ENCODE measurements around the gene ARHGEF3.

The ARHGEF3 gene

DNA sequence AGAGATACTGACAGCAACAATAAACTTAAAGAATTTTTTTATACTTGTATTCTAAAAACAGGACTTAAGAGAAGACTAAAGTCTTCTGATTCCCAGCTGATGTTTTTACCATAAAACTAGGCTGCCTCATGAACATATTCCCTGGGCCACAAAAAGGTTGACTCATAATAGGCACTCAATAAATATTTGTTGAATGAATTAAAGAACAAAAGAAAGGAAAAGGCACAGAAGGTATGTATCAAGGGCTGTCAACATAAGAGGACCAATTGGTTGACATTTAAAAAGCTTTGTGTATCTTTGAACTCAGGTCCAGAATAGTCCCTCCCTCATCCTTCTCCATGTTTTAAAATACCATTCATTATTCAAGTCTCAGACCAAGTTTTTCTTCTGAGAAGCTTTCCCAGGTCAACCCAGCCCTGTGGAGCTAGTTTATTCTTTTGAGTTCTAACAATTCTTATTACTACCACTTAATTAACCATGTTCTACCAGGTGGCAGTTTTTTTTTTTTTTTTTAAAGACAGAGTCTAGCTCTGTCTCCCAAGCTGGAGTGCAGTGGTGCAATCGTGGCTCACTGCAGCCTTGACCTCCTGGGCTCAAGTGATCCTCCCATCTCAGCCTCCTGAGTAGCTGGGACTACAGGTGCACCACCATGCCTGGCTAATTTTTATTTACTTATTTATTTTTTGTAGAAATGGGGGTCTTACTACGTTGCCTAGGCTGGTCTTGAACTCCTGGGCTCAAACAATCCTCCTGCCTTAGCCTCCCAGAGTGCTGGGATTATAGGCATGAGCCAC is 17.5 kb upstream of the ARHGEF3 start:
- TF ChIP-seq, protein P1, sequence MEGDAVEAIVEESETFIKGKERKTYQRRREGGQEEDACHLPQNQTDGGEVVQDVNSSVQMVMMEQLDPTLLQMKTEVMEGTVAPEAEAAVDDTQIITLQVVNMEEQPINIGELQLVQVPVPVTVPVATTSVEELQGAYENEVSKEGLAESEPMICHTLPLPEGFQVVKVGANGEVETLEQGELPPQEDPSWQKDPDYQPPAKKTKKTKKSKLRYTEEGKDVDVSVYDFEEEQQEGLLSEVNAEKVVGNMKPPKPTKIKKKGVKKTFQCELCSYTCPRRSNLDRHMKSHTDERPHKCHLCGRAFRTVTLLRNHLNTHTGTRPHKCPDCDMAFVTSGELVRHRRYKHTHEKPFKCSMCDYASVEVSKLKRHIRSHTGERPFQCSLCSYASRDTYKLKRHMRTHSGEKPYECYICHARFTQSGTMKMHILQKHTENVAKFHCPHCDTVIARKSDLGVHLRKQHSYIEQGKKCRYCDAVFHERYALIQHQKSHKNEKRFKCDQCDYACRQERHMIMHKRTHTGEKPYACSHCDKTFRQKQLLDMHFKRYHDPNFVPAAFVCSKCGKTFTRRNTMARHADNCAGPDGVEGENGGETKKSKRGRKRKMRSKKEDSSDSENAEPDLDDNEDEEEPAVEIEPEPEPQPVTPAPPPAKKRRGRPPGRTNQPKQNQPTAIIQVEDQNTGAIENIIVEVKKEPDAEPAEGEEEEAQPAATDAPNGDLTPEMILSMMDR (IDR thresholded peaks at IDR 0.05), result no peak

DNA sequence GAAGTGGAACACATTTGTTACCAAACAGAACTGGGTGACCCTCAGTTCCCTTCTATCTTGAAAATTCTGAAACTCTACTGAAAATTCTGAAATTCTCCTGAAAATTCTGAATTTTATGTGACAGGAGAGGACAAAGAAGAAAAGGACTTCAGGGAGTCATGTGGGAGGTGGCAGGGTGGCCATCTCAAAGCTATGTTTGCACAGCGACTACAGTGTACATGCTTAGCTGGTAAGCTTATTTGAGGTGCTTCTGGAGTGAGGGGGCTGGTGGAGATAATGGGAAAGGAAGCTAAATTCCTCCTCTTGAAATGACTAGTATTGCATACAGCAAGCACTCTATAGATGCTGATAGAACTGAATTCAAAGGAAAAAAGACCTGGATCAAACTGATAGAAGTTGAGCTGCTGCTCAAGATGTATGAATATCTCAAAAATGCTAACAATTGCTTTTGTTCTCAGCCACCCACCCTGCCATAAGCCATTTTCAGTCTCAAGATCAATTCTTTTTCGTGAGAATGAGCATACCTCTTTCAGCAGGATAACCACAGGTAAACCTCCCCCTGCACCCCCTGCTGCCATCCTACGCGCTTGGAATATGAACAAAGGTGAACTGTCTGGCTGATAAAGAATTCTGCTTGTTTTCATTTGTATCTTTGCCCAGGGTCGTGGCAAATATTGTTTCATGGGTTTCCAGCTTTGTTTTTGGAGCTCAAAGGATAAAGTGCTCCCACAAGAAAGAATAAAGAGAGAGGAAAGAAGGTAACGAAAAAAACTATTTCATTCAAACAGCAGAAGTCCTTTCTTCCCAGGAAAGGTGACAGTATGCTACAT is 16.6 kb upstream of the ARHGEF3 start:
- TF ChIP-seq, protein P1 (IDR thresholded peaks at IDR 0.05), result no peak

DNA sequence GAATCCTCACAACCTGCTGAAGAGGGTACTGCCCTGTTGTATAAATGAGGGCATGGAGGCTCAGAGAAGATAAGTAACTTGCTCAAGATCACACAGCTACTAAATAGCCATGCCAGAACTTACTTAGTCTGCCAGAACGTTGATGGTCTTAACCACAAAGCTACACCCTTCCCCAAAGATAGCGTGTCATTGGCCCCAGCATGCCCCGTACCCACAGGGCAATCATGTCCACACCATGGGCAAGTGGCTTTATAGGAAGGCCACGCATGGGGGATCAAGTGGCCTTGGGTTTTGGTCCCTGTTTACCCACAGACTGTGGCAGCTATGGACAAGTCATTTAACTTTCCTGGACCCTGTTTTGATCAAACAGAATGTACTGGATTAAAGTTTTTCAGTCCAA is 15.9 kb upstream of the ARHGEF3 start:
- TF ChIP-seq, protein P1 (IDR thresholded peaks at IDR 0.05), result no peak

GRCh38 chr3:56816061-56816460 is 14.3 kb upstream of the ARHGEF3 start:
- TF ChIP-seq, protein P1 (IDR thresholded peaks at IDR 0.05), result no peak

GRCh38 chr3:56815589-56815988 is 13.8 kb upstream of the ARHGEF3 start:
- TF ChIP-seq, protein P1 (IDR thresholded peaks at IDR 0.05), result no peak

GRCh38 chr3:56813653-56813960 is 11.9 kb upstream of the ARHGEF3 start:
- TF ChIP-seq, protein P1 (IDR thresholded peaks at IDR 0.05), result no peak

DNA sequence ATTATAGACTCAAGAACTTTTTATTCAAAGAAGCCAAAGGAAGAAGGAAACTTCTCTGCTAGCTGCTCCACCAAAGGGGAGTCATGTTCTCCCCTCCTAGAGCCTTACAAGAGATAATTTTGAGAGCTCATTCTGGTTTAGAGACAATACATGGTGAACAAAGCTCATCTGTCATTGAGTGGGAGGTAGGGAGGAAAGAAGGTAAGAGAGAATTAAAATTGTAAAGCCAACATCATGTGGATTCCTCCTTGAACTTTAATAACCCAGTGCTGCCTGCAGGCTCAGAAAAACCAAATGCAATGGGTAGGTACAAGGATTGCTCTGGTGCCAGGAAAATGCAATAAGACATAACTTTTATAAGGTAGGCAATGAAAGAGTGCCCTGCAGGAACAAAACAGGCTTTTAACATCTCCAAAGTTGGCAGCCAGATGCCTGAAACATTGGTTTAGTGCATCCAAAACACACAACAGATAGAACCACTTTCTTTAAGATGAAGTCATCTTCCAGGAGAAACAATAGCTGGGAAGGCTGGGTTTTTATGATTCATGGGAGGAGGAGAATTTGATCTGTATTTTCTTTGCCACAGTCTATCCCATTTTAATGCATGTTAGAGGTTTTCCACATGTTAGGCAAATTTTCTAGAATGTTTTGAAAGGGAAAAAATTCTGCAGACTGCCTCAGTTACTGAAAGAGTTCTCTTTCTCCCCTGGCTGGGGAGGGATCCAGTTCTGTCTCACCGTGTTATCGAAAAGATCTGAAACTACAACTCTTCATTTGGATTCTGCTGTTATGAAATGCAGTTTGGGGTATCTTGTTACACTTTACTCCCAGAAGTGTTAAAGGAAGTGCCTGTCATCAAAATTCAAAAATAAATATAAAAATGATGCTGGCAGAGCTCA is 11.3 kb upstream of the ARHGEF3 start:
- TF ChIP-seq, protein P1 (IDR thresholded peaks at IDR 0.05), result no peak
